HepG2 (cell line): ENCODE data around the gene NEURL3. TPM values are rescaled to one million over a fixed set of nuclear protein-coding genes. Genes with fewer than 3 reads are reported as not detected.

Source experiments
- BRCA1 ChIP-seq: sonication (generic); formaldehyde crosslinking; IDR thresholded peaks from 2 replicates; pipeline ENCODE4 v1.4.0; 2020; ENCODE audit warnings: missing genetic modification reagents
- FOXM1 ChIP-seq: sonication (generic); formaldehyde crosslinking; IDR thresholded peaks from 2 replicates; pipeline ENCODE4 v1.5.0; 2020; ENCODE audit warnings: missing genetic modification reagents
- HMG20B ChIP-seq: conservative IDR thresholded peaks from 2 replicates; pipeline ENCODE4 v1.6.1; 2016; ENCODE audit warnings: missing genetic modification reagents, missing compliant biosample characterization
- HOXA5 ChIP-seq: sonication (generic); formaldehyde crosslinking; IDR thresholded peaks from 2 replicates; pipeline ENCODE4 v1.4.0; 2020; ENCODE audit warnings: missing genetic modification reagents
- HOXA9 ChIP-seq: sonication (generic); formaldehyde crosslinking; IDR thresholded peaks from 2 replicates; pipeline ENCODE4 v1.8.1; 2022; ENCODE audit warnings: missing genetic modification reagents, mild to moderate bottlenecking, moderate library complexity, borderline replicate concordance
- KDM5A ChIP-seq: fragments of 200-600 bp; sonication (generic); IDR thresholded peaks from 2 replicates; pipeline ENCODE4 v1.7.0; 2018; ENCODE audit warnings: antibody characterized with exemption, mild to moderate bottlenecking, low read length, borderline replicate concordance
- NFE2L1 ChIP-seq: sonication (generic); formaldehyde crosslinking; IDR thresholded peaks from 2 replicates; pipeline ENCODE4 v1.4.0; 2020; ENCODE audit warnings: missing genetic modification reagents, mild to moderate bottlenecking, borderline replicate concordance
- POLR2A ChIP-seq, 2 experiments: IDR thresholded peaks; 2 replicates each; pipeline ENCODE4 v1.6.1; 2011; ENCODE audit warnings: low read depth in 2 of 2, low read length in 2 of 2, mild to moderate bottlenecking in 1 of 2, moderate library complexity in 1 of 2; ENCODE audit not compliant: insufficient read depth in 1 of 2
- PPARG ChIP-seq: conservative IDR thresholded peaks from 2 replicates; pipeline ENCODE4 v1.6.1; 2016; ENCODE audit warnings: missing biosample characterization, missing genetic modification reagents
- RAD21 ChIP-seq: fragments of 450-650 bp; formaldehyde crosslinking; IDR thresholded peaks from 2 replicates; pipeline ENCODE4 v1.5.0; 2020; ENCODE audit warnings: mild to moderate bottlenecking
- THYN1 ChIP-seq: sonication (generic); formaldehyde crosslinking; IDR thresholded peaks from 2 replicates; pipeline ENCODE4 v1.8.1; 2023; ENCODE audit warnings: low read depth, mild to moderate bottlenecking, moderate library complexity, missing genetic modification reagents, borderline replicate concordance
- ZBTB20 ChIP-seq: sonication (generic); formaldehyde crosslinking; IDR thresholded peaks from 2 replicates; pipeline ENCODE4 v1.8.1; 2023; ENCODE audit warnings: missing genetic modification reagents, low read depth, mild to moderate bottlenecking, borderline replicate concordance
- ZBTB42 ChIP-seq: sonication (generic); formaldehyde crosslinking; IDR thresholded peaks from 2 replicates; pipeline ENCODE4 v1.5.0; 2020; ENCODE audit warnings: mild to moderate bottlenecking, missing genetic modification reagents
- ZNF33A ChIP-seq: sonication (generic); formaldehyde crosslinking; IDR thresholded peaks from 2 replicates; pipeline ENCODE4 v1.5.1; 2020; ENCODE audit warnings: missing genetic modification reagents, mild to moderate bottlenecking, moderate library complexity, borderline replicate concordance
- ZNF562 ChIP-seq: sonication (generic); formaldehyde crosslinking; IDR thresholded peaks from 2 replicates; pipeline ENCODE4 v1.8.0; 2022; ENCODE audit warnings: missing genetic modification reagents, borderline replicate concordance
- ZNF747 ChIP-seq: sonication (generic); formaldehyde crosslinking; IDR thresholded peaks from 2 replicates; pipeline ENCODE4 v1.8.1; 2023; ENCODE audit warnings: missing genetic modification reagents, mild to moderate bottlenecking, borderline replicate concordance
- polyA plus RNA-seq, 8 experiments: library from polyadenylated mRNA; depleted of rRNA in 3 of 8; stranded (reverse) in 7 of 8; unstranded in 1 of 8; fragments of >200 nt; fragmentation: Illumina TruSeq in 4 of 8; extraction: Trizol in 4 of 8; gene quantifications; 2 replicates each; pipeline versions ENCODE4 v1.2.1 to v1.2.3, GENCODE V29; 2011 to 2016; ENCODE audit warnings: low read depth in 4 of 8, missing spikeins in 1 of 8, mixed read lengths in 1 of 8; ENCODE audit not compliant: insufficient read depth in 1 of 8
- total RNA-seq, 5 experiments: library from RNA; depleted of rRNA; stranded (reverse); fragments of >200 nt; fragmentation: Illumina TruSeq; extraction: Trizol; gene quantifications; 2 replicates each; pipeline ENCODE4 v1.2.3, GENCODE V29; 2016; ENCODE audit warnings: low read depth in 1 of 5
- TF ChIP-seq, protein P1 (sequence below): sonication (generic); formaldehyde crosslinking; IDR thresholded peaks from 2 replicates; pipeline ENCODE4 v1.4.0; 2020; ENCODE audit warnings: missing genetic modification reagents
- TF ChIP-seq, protein P2 (sequence below): sonication (generic); formaldehyde crosslinking; conservative IDR thresholded peaks from 2 replicates; pipeline ENCODE4 v1.4.0; 2020; ENCODE audit warnings: mild to moderate bottlenecking, missing genetic modification reagents, moderate library complexity
- TF ChIP-seq, protein P3 (sequence below): sonication (generic); formaldehyde crosslinking; IDR thresholded peaks from 2 replicates; pipeline ENCODE4 v1.8.0; 2022; ENCODE audit warnings: missing genetic modification reagents, mild to moderate bottlenecking, borderline replicate concordance

The NEURL3 gene
- total and polyA plus RNA-seq, 2 of the 13 experiments (the other 11 are each of a cell fraction or from before 2014, with no cell fraction given), result 0.16 to 1.2 TPM

DNA sequence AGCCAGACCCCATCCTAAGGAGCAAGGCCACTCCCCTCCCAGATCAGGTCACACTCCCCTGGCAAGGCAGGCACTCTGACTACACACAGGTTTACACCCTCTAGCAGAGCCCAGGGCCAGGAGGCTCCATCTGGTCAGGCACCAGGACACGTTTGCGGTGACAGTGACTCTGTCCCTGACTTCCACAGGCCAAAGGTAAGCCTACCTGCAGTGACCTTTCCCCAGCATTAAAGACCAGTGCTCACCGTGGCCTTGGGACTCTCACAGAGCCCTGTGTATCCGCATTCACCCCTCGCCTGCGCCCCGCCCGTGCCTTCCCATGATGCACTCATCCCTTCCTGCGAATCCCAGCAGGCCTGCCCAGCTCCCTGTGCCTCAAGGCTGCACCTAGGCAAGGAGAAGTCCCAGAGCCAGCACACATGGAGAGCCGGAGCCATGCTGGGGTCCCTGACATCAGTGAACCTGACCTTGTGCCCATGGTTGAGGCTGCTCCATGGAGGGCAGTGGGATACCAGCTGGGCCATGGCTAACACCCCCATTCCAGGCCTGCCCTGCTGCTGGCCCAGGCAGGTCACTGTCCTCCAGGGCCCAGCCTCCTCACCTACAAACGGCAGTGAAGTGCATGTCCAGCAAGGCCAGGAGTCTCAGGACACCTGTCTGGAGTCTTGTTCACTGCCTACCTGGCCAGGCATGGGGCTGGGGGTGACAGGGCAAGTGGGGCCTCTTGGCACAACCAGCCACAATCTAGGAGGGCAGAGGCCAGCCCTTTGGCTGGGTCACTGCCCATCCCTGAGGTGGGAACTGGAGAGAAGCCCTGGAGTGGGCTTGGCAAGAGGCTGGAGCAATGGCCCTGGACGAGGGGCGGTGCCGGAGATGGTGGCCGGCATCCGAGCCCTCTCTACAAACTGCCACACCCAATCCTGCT, 3.0 kb downstream of the NEURL3 start (continued):
- TF ChIP-seq HOXA9 (CRISPR knock-in tag) (no peak), FOXM1 (no peak), ZNF562 (CRISPR knock-in tag) (no peak), KDM5A (no peak), ZNF33A (no peak), ZBTB20 (peak; percentile 67; the same call in 1 of the 2 replicates), BRCA1 (no peak), NFE2L1 (no peak), HMG20B (CRISPR knock-in tag) (no peak; the same call in 1 of the 2 replicates), PPARG (CRISPR knock-in tag) (peak; percentile 91), THYN1 (CRISPR knock-in tag) (no peak), POLR2A (IDR thresholded peaks at IDR 0.05; ENCODE audit: insufficient read depth in 1 of 2, low read depth in 2 of 2, low read length in 2 of 2) (no peak), ZBTB42 (CRISPR knock-in tag) (no peak), HOXA5 (no peak), ZNF747 (CRISPR knock-in tag) (peak; percentile 42; the same call in 1 of the 2 replicates), RAD21 (CRISPR knock-in tag) (no peak)
- TF ChIP-seq, protein P1, sequence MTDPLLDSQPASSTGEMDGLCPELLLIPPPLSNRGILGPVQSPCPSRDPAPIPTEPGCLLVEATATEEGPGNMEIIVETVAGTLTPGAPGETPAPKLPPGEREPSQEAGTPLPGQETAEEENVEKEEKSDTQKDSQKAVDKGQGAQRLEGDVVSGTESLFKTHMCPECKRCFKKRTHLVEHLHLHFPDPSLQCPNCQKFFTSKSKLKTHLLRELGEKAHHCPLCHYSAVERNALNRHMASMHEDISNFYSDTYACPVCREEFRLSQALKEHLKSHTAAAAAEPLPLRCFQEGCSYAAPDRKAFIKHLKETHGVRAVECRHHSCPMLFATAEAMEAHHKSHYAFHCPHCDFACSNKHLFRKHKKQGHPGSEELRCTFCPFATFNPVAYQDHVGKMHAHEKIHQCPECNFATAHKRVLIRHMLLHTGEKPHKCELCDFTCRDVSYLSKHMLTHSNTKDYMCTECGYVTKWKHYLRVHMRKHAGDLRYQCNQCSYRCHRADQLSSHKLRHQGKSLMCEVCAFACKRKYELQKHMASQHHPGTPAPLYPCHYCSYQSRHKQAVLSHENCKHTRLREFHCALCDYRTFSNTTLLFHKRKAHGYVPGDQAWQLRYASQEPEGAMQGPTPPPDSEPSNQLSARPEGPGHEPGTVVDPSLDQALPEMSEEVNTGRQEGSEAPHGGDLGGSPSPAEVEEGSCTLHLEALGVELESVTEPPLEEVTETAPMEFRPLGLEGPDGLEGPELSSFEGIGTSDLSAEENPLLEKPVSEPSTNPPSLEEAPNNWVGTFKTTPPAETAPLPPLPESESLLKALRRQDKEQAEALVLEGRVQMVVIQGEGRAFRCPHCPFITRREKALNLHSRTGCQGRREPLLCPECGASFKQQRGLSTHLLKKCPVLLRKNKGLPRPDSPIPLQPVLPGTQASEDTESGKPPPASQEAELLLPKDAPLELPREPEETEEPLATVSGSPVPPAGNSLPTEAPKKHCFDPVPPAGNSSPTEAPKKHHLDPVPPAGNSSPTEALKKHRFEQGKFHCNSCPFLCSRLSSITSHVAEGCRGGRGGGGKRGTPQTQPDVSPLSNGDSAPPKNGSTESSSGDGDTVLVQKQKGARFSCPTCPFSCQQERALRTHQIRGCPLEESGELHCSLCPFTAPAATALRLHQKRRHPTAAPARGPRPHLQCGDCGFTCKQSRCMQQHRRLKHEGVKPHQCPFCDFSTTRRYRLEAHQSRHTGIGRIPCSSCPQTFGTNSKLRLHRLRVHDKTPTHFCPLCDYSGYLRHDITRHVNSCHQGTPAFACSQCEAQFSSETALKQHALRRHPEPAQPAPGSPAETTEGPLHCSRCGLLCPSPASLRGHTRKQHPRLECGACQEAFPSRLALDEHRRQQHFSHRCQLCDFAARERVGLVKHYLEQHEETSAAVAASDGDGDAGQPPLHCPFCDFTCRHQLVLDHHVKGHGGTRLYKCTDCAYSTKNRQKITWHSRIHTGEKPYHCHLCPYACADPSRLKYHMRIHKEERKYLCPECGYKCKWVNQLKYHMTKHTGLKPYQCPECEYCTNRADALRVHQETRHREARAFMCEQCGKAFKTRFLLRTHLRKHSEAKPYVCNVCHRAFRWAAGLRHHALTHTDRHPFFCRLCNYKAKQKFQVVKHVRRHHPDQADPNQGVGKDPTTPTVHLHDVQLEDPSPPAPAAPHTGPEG (CRISPR knock-in tag), result 0 out of 2 replicates have a peak, but pooled peaks have one; percentile 32
- TF ChIP-seq, protein P2, sequence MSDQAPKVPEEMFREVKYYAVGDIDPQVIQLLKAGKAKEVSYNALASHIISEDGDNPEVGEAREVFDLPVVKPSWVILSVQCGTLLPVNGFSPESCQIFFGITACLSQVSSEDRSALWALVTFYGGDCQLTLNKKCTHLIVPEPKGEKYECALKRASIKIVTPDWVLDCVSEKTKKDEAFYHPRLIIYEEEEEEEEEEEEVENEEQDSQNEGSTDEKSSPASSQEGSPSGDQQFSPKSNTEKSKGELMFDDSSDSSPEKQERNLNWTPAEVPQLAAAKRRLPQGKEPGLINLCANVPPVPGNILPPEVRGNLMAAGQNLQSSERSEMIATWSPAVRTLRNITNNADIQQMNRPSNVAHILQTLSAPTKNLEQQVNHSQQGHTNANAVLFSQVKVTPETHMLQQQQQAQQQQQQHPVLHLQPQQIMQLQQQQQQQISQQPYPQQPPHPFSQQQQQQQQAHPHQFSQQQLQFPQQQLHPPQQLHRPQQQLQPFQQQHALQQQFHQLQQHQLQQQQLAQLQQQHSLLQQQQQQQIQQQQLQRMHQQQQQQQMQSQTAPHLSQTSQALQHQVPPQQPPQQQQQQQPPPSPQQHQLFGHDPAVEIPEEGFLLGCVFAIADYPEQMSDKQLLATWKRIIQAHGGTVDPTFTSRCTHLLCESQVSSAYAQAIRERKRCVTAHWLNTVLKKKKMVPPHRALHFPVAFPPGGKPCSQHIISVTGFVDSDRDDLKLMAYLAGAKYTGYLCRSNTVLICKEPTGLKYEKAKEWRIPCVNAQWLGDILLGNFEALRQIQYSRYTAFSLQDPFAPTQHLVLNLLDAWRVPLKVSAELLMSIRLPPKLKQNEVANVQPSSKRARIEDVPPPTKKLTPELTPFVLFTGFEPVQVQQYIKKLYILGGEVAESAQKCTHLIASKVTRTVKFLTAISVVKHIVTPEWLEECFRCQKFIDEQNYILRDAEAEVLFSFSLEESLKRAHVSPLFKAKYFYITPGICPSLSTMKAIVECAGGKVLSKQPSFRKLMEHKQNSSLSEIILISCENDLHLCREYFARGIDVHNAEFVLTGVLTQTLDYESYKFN (CRISPR knock-in tag), result peak; percentile 65
- TF ChIP-seq, protein P3, sequence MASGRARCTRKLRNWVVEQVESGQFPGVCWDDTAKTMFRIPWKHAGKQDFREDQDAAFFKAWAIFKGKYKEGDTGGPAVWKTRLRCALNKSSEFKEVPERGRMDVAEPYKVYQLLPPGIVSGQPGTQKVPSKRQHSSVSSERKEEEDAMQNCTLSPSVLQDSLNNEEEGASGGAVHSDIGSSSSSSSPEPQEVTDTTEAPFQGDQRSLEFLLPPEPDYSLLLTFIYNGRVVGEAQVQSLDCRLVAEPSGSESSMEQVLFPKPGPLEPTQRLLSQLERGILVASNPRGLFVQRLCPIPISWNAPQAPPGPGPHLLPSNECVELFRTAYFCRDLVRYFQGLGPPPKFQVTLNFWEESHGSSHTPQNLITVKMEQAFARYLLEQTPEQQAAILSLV (CRISPR knock-in tag), result 0 out of 2 replicates have a peak, but pooled peaks have one; percentile 19
